ENCODE results near the gene SS18.

SS18 gene

DNA sequence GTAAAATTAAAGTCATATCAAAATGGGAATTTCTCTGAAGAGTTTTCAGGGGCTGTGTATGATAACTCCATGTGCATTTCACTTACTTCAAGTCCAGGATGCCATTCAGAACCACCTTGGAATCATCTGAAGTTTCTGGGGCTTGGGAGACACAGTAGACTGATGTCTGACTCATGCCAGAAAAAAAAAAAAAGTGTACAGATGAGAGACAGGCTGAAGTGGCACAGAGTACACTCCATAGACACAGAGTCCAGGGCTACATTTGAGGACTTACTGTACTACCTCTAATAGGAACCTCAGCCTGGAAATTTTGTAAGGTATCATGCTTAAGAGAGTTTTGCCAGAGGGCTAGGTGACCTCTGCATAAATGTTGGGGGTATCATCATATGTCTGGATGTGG lies 92.0 kb downstream of the SS18 start:
- Histone ChIP-seq H3K9ac (ENCODE audit: low read depth, low read length, poor library complexity, severe bottlenecking) (no peak overlapping the region), H3F3A (ENCODE audit: low read depth) (no peaks in the 10 kb centered on the region), H3K27me3 (ENCODE audit: insufficient read depth, low read length, poor library complexity, severe bottlenecking) (no peaks in the 10 kb centered on the region), H3K4me1 (ENCODE audit: insufficient read depth, low read length, poor library complexity, severe bottlenecking) (no peaks in the 10 kb centered on the region), H2AFZ (ENCODE audit: low read length) (no peak overlapping the region), H4K20me1 (ENCODE audit: insufficient read depth, low read length, poor library complexity, severe bottlenecking) (no peaks in the 10 kb centered on the region), H3K4me3 (ENCODE audit: low read length, poor library complexity, severe bottlenecking) (no peak overlapping the region), H3K4me2 (ENCODE audit: low read depth, low read length, poor library complexity, severe bottlenecking) (no peak overlapping the region), H3K9me3 (ENCODE audit: insufficient read depth, low read depth, low read length) (no peaks in the 10 kb centered on the region; the same call in 1 of the 2 replicates), H3K79me2 (ENCODE audit: insufficient read depth, low read length) (no peaks in the 10 kb centered on the region), H3K9me2 (replicated peaks; ENCODE audit: low read depth, low read length) (no peaks in the 10 kb centered on the region), H3K36me3 (ENCODE audit: insufficient read depth, low read length) (no peaks in the 10 kb centered on the region)
- no peak for TF ChIP-seq EZH2phosphoT487 (IDR thresholded peaks at IDR 0.05; ENCODE audit: borderline replicate concordance)
- TF ChIP-seq, protein P1, sequence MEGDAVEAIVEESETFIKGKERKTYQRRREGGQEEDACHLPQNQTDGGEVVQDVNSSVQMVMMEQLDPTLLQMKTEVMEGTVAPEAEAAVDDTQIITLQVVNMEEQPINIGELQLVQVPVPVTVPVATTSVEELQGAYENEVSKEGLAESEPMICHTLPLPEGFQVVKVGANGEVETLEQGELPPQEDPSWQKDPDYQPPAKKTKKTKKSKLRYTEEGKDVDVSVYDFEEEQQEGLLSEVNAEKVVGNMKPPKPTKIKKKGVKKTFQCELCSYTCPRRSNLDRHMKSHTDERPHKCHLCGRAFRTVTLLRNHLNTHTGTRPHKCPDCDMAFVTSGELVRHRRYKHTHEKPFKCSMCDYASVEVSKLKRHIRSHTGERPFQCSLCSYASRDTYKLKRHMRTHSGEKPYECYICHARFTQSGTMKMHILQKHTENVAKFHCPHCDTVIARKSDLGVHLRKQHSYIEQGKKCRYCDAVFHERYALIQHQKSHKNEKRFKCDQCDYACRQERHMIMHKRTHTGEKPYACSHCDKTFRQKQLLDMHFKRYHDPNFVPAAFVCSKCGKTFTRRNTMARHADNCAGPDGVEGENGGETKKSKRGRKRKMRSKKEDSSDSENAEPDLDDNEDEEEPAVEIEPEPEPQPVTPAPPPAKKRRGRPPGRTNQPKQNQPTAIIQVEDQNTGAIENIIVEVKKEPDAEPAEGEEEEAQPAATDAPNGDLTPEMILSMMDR (conservative IDR thresholded peaks at IDR 0.05; ENCODE audit: low read length), result no peak

DNA sequence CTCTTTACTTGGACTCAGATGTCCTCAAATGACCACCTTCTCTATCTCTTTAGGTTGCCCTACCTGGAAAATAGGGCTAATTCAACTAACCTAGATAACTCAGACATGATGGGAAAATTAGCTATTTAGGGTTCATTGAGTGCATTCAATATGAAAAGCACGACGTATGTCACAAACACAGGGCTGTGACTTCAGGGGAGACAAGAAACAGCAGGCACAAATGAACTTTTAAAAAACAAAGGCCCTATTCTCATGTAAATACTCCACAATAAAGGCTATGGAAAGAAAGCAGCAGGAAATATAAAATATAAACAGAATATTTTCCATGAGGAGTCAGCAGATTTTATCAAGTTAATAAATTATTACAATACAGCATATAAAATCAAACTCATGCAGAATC lies 97.8 kb downstream of the SS18 start:
- H3K79me2 ChIP-seq (ENCODE audit: insufficient read depth, low read length), result no peaks in the 10 kb centered on the region
- H3K9ac ChIP-seq (ENCODE audit: low read depth, low read length, poor library complexity, severe bottlenecking), result no peak overlapping the region
- H3F3A ChIP-seq (ENCODE audit: low read depth), result no peaks in the 10 kb centered on the region
- H3K36me3 ChIP-seq (ENCODE audit: insufficient read depth, low read length), result no peaks in the 10 kb centered on the region
- H3K9me2 ChIP-seq (replicated peaks; ENCODE audit: low read depth, low read length), result no peaks in the 10 kb centered on the region
- H4K20me1 ChIP-seq (ENCODE audit: insufficient read depth, low read length, poor library complexity, severe bottlenecking), result no peaks in the 10 kb centered on the region
- H2AFZ ChIP-seq (ENCODE audit: low read length), result no peak overlapping the region
- H3K4me3 ChIP-seq (ENCODE audit: low read length, poor library complexity, severe bottlenecking), result no peak overlapping the region
- H3K4me1 ChIP-seq (ENCODE audit: insufficient read depth, low read length, poor library complexity, severe bottlenecking), result no peaks in the 10 kb centered on the region
- no peak for TF ChIP-seq EZH2phosphoT487 (IDR thresholded peaks at IDR 0.05; ENCODE audit: borderline replicate concordance)
- TF ChIP-seq, protein P1 (conservative IDR thresholded peaks at IDR 0.05; ENCODE audit: low read length), result no peak
- no peaks in the 10 kb centered on the region for H3K9me3 ChIP-seq (ENCODE audit: insufficient read depth, low read depth, low read length)
- H3K27me3 ChIP-seq (ENCODE audit: insufficient read depth, low read length, poor library complexity, severe bottlenecking), result no peaks in the 10 kb centered on the region
- no peak overlapping the region for H3K4me2 ChIP-seq (ENCODE audit: low read depth, low read length, poor library complexity, severe bottlenecking)

DNA sequence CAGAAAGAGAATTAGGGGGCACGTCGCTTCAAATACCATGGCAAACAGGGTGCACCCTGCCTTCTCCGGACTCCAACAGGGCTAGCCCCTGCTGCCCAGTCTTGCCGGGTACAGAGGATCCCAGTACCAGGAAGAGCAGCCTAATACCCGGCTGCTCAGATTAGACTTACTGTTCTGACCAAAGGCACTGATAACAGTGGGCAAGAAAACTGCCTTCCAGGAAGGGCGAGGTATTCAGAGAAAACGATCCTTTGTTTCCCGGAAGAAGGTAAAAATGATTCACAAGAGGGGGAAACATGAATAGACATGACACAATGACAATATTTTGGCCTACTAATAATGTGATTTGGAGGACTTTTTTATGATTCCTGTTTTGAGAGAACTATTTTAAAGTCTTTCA lies 99.9 kb downstream of the SS18 start:
- H3K9me3 ChIP-seq (ENCODE audit: insufficient read depth, low read depth, low read length), result no peaks in the 10 kb centered on the region
- H2AFZ ChIP-seq (ENCODE audit: low read length), result no peak overlapping the region
- no peak overlapping the region for H3K4me2 ChIP-seq (ENCODE audit: low read depth, low read length, poor library complexity, severe bottlenecking)
- no peaks in the 10 kb centered on the region for H4K20me1 ChIP-seq (ENCODE audit: insufficient read depth, low read length, poor library complexity, severe bottlenecking)
- TF ChIP-seq, protein P1 (conservative IDR thresholded peaks at IDR 0.05; ENCODE audit: low read length), result no peak
- TF ChIP-seq EZH2phosphoT487 (IDR thresholded peaks at IDR 0.05; ENCODE audit: borderline replicate concordance), result no peak
- no peaks in the 10 kb centered on the region for H3K36me3 ChIP-seq (ENCODE audit: insufficient read depth, low read length)
- H3K9me2 ChIP-seq (replicated peaks; ENCODE audit: low read depth, low read length), result no peaks in the 10 kb centered on the region
- H3K9ac ChIP-seq (ENCODE audit: low read depth, low read length, poor library complexity, severe bottlenecking), result no peak overlapping the region
- H3F3A ChIP-seq (ENCODE audit: low read depth), result no peaks in the 10 kb centered on the region
- no peaks in the 10 kb centered on the region for H3K27me3 ChIP-seq (ENCODE audit: insufficient read depth, low read length, poor library complexity, severe bottlenecking)
- H3K4me3 ChIP-seq (ENCODE audit: low read length, poor library complexity, severe bottlenecking), result no peak overlapping the region
- no peaks in the 10 kb centered on the region for H3K4me1 ChIP-seq (ENCODE audit: insufficient read depth, low read length, poor library complexity, severe bottlenecking)
- no peaks in the 10 kb centered on the region for H3K79me2 ChIP-seq (ENCODE audit: insufficient read depth, low read length)

Data from Loucy (cell line).